Measurements from ENCODE around the gene THAP2. TPM values are rescaled to one million over a fixed set of nuclear protein-coding genes. Genes with fewer than 3 reads are reported as not detected.

THAP2 gene
- total RNA-seq (9.8 TPM), polyA plus RNA-seq (6.1 TPM)
- long read RNA-seq, donor 1, full-length matches to known transcripts = 1 of 1 reads
- long read RNA-seq, donor 1, partial matches to known transcripts = 0 of 1 reads
- long read RNA-seq, donor 1, other reads (novel, unspliced or antisense) = 0 of 1 reads
- long read RNA-seq, donor 2 = 0 reads
- long read RNA-seq, donor 3, full-length matches to known transcripts = 4 of 4 reads
- long read RNA-seq, donor 3, partial matches to known transcripts = 0 of 4 reads
- long read RNA-seq, donor 3, other reads (novel, unspliced or antisense) = 0 of 4 reads
- long read RNA-seq, donor 4, full-length matches to known transcripts = 1 of 1 reads
- long read RNA-seq, donor 4, partial matches to known transcripts = 0 of 1 reads
- long read RNA-seq, donor 4, other reads (novel, unspliced or antisense) = 0 of 1 reads
- long read RNA-seq, donor 5, full-length matches to known transcripts = 5 of 5 reads
- long read RNA-seq, donor 5, partial matches to known transcripts = 0 of 5 reads
- long read RNA-seq, donor 5, other reads (novel, unspliced or antisense) = 0 of 5 reads
- long read RNA-seq, donor 6, full-length matches to known transcripts = 1 of 1 reads
- long read RNA-seq, donor 6, partial matches to known transcripts = 0 of 1 reads
- long read RNA-seq, donor 6, other reads (novel, unspliced or antisense) = 0 of 1 reads
- long read RNA-seq, donor 7, full-length matches to known transcripts = 8 of 8 reads
- long read RNA-seq, donor 7, partial matches to known transcripts = 0 of 8 reads
- long read RNA-seq, donor 7, other reads (novel, unspliced or antisense) = 0 of 8 reads
- long read RNA-seq, donor 8 = 0 reads
- long read RNA-seq, donor 9, full-length matches to known transcripts = 3 of 3 reads
- long read RNA-seq, donor 9, partial matches to known transcripts = 0 of 3 reads
- long read RNA-seq, donor 9, other reads (novel, unspliced or antisense) = 0 of 3 reads
- long read RNA-seq, donor 10, full-length matches to known transcripts = 4 of 4 reads
- long read RNA-seq, donor 10, partial matches to known transcripts = 0 of 4 reads
- long read RNA-seq, donor 10, other reads (novel, unspliced or antisense) = 0 of 4 reads

DNA sequence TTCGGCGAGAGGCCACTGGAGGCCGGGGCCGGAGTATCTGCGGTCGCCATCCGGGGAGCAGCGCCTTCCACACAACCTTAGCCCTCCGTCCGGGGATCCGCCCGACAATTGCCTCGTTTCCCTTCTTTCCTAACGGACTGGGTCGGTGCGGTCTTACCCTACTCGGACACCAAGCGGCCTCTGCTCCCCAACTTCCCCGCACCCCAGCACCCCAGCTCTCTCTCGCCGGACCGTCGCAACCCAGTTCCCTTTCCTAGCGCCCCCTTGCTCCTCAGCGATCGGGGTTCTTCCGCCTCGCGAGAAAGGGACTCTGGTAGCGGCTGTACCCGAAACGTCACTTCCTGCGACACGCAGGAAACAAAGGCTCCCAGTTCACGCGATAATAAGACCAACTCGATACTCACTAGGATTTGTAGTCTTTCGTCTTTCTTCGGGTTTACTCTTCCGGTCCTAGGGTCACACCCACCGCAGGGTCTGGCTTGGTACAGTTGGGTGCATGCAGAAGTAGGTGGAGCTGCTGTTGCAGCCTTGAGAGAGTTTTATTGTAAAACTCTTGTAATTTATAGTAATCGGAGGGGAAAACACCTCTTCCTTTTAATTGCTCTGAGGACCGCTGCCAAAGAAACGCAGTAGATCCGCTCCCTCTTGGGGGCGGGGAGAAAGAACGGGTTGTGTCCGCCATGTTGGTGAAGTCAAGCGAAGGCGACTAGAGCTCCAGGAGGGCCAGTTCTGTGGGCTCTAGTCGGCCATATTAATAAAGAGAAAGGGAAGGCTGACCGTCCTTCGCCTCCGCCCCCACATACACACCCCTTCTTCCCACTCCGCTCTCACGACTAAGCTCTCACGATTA, at the start of gene THAP2, which contains the start of gene ZFC3H1:
Gene THAP2, plus strand, starts transcription at position 741 of the 850 bp plus-strand sequence. CDS start 209 bp downstream, outside the sequence.
Gene ZFC3H1, minus strand, starts transcription at position 288 of the 850 bp plus-strand sequence. Its CDS starts 238 bp downstream, at position 50.
- DNase-seq (ENCODE audit: low read depth in 6 of 9, low spot score in 9 of 9) = peak; percentile 94 to 100 (median 98)
- no peaks in the 10 kb centered on the region for H3K9me3 ChIP-seq (ENCODE audit: control insufficient read depth in 2 of 2, insufficient read depth in 1 of 2, low read length in 1 of 2)
- WGBS = under 1% methylated on average over 57 of the region's 57 CpGs
- H3K36me3 ChIP-seq (ENCODE audit: control insufficient read depth in 2 of 2, insufficient read depth in 2 of 2, low read length in 1 of 2) = peaks cover 0 to 10% of the 10 kb centered on the region in 2 donors
- peaks cover 5 to 7% of the 10 kb centered on the region in 2 donors for H3K4me1 ChIP-seq (ENCODE audit: control insufficient read depth in 2 of 2, insufficient read depth in 2 of 2, low read length in 2 of 2)
- H3K27ac ChIP-seq (ENCODE audit: low read depth in 1 of 2, low read length in 1 of 2) = peak within 1 kb of the TSS; percentile 97 to 99
- H3K4me3 ChIP-seq (ENCODE audit: low read length in 2 of 2) = peak within 1 kb of the TSS; percentile 78 to 86
- H3K27me3 ChIP-seq (ENCODE audit: control insufficient read depth in 2 of 2, insufficient read depth in 1 of 2, low read length in 1 of 2) = no peaks in the 10 kb centered on the region

DNA sequence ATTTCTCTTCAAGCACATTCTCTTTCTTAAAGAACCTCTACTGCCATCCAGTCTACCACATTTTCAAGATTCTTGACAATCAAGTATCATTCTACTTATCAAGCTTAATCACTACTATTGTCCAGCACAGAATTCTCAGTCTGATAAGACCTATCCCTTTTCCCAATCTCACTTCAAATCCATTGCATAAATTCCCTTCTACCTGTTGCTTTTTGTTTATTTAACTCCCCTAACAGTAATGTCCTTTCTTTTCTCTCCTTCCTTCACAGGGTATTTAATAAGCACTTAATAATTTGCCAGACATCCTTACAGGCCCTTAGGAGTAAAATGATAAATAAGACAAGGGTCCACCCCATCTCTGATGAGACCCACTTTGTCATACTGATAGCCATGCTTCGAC, 42.2 kb upstream of the THAP2 start:
- no peaks in the 10 kb centered on the region for H3K27me3 ChIP-seq (ENCODE audit: control insufficient read depth in 2 of 2, insufficient read depth in 1 of 2, low read length in 1 of 2)
- H3K9me3 ChIP-seq (ENCODE audit: control insufficient read depth in 2 of 2, insufficient read depth in 1 of 2, low read length in 1 of 2) = no peaks in the 10 kb centered on the region
- no peak for DNase-seq (ENCODE audit: low read depth in 6 of 9, low spot score in 9 of 9)
- WGBS = 98% methylated on average over 1 of the region's 1 CpG
- H3K36me3 ChIP-seq (ENCODE audit: control insufficient read depth in 2 of 2, insufficient read depth in 2 of 2, low read length in 1 of 2) = peaks cover 35 to 73% of the 10 kb centered on the region in 2 donors
- no peak overlapping the region for H3K4me3 ChIP-seq (ENCODE audit: low read length in 2 of 2)
- H3K4me1 ChIP-seq (ENCODE audit: control insufficient read depth in 2 of 2, insufficient read depth in 2 of 2, low read length in 2 of 2) = no peaks in the 10 kb centered on the region
- H3K27ac ChIP-seq (ENCODE audit: low read depth in 1 of 2, low read length in 1 of 2) = no peak overlapping the region

DNA sequence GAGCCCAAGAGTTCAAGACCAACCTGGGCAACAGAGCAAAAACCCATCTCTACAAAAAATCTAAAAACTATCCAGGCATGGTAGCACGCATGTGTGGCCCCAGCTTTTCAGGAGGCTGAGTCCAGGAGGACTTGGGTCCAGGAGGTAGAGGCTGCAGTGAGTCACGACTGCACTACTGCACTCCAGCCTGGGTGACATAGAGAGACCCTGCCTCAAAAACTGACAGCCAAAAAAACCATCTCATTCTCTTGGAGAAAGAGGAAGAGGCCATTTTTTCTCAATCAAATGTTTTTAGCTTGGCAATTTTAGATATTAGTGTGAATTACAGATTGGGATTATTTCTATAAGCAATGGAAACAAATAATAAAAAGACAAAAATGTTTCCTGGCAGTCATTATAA, 38.6 kb upstream of the THAP2 start:
- no peaks in the 10 kb centered on the region for H3K9me3 ChIP-seq (ENCODE audit: control insufficient read depth in 2 of 2, insufficient read depth in 1 of 2, low read length in 1 of 2)
- no peaks in the 10 kb centered on the region for H3K27me3 ChIP-seq (ENCODE audit: control insufficient read depth in 2 of 2, insufficient read depth in 1 of 2, low read length in 1 of 2)
- H3K36me3 ChIP-seq (ENCODE audit: control insufficient read depth in 2 of 2, insufficient read depth in 2 of 2, low read length in 1 of 2) = peaks cover 34 to 73% of the 10 kb centered on the region in 2 donors
- DNase-seq (ENCODE audit: low read depth in 6 of 9, low spot score in 9 of 9) = no peak
- WGBS = 79% methylated on average over 2 of the region's 2 CpGs
- H3K27ac ChIP-seq (ENCODE audit: low read depth in 1 of 2, low read length in 1 of 2) = no peak overlapping the region
- no peak overlapping the region for H3K4me3 ChIP-seq (ENCODE audit: low read length in 2 of 2)
- H3K4me1 ChIP-seq (ENCODE audit: control insufficient read depth in 2 of 2, insufficient read depth in 2 of 2, low read length in 2 of 2) = no peaks in the 10 kb centered on the region

DNA sequence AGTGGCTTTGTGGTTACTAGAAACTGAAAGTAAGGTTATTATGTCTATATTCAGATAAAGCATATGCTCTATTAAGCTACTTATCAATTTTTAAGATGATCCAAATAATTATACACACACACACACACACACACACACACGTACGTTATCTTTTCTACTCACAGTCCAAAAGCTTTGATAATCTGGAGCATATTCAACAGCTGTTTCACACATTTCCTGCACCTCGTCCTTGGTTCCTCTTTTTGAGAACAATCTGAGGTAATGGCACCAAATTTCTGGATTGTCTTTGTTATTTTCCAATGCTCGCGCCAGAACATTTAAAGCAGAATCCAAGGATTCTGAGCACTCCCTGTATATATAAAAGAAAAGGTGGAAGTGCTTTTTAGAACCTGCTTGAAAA, 38.0 kb upstream of the THAP2 start:
- no peak overlapping the region for H3K4me3 ChIP-seq (ENCODE audit: low read length in 2 of 2)
- DNase-seq (ENCODE audit: low read depth in 6 of 9, low spot score in 9 of 9) = no peak
- no peaks in the 10 kb centered on the region for H3K9me3 ChIP-seq (ENCODE audit: control insufficient read depth in 2 of 2, insufficient read depth in 1 of 2, low read length in 1 of 2)
- no peaks in the 10 kb centered on the region for H3K4me1 ChIP-seq (ENCODE audit: control insufficient read depth in 2 of 2, insufficient read depth in 2 of 2, low read length in 2 of 2)
- peaks cover 31 to 72% of the 10 kb centered on the region in 2 donors for H3K36me3 ChIP-seq (ENCODE audit: control insufficient read depth in 2 of 2, insufficient read depth in 2 of 2, low read length in 1 of 2)
- H3K27me3 ChIP-seq (ENCODE audit: control insufficient read depth in 2 of 2, insufficient read depth in 1 of 2, low read length in 1 of 2) = no peaks in the 10 kb centered on the region
- no peak overlapping the region for H3K27ac ChIP-seq (ENCODE audit: low read depth in 1 of 2, low read length in 1 of 2)
- 35% methylated on average over 5 of the region's 5 CpGs for WGBS

DNA sequence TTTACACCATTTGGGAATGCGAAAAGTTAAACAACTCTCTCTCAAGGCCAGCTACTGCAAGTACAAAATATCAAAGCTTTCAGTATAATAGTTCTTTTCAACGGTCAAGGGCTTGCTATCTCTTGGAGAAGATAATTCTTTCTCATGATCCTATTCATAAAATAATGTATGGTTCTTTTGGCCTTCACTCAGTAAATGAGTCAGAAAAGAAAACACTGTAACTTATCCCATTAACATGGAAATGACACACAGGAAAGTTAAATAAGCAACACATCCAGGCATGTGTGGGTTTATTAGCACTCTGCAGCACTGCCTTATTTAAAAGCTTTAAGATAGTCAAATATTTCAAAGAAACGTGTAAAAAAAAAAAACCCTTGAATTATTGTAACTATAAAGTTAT, 37.3 kb upstream of the THAP2 start:
- Histone ChIP-seq H3K27ac (ENCODE audit: low read depth in 1 of 2, low read length in 1 of 2) (no peak overlapping the region), H3K36me3 (ENCODE audit: control insufficient read depth in 2 of 2, insufficient read depth in 2 of 2, low read length in 1 of 2) (peaks cover 26 to 74% of the 10 kb centered on the region in 2 donors)
- WGBS = 80% methylated on average over 3 of the region's 3 CpGs

GRCh38 chr12:71627438-71628002, 36.6 kb upstream of the THAP2 start:
- H3K4me3 ChIP-seq (ENCODE audit: low read length in 2 of 2) = no peak overlapping the region
- no peaks in the 10 kb centered on the region for H3K27me3 ChIP-seq (ENCODE audit: control insufficient read depth in 2 of 2, insufficient read depth in 1 of 2, low read length in 1 of 2)
- 98% methylated on average over 2 of the region's 2 CpGs for WGBS
- H3K27ac ChIP-seq (ENCODE audit: low read depth in 1 of 2, low read length in 1 of 2) = no peak overlapping the region
- no peaks in the 10 kb centered on the region for H3K9me3 ChIP-seq (ENCODE audit: control insufficient read depth in 2 of 2, insufficient read depth in 1 of 2, low read length in 1 of 2)
- H3K36me3 ChIP-seq (ENCODE audit: control insufficient read depth in 2 of 2, insufficient read depth in 2 of 2, low read length in 1 of 2) = peaks cover 26 to 73% of the 10 kb centered on the region in 2 donors
- no peaks in the 10 kb centered on the region for H3K4me1 ChIP-seq (ENCODE audit: control insufficient read depth in 2 of 2, insufficient read depth in 2 of 2, low read length in 2 of 2)
- DNase-seq (ENCODE audit: low read depth in 6 of 9, low spot score in 9 of 9) = no peak

More for the DNA sequence above, 37.3 kb upstream of the THAP2 start:
- Histone ChIP-seq H3K27me3 (ENCODE audit: control insufficient read depth in 2 of 2, insufficient read depth in 1 of 2, low read length in 1 of 2) (no peaks in the 10 kb centered on the region), H3K4me3 (ENCODE audit: low read length in 2 of 2) (no peak overlapping the region), H3K9me3 (ENCODE audit: control insufficient read depth in 2 of 2, insufficient read depth in 1 of 2, low read length in 1 of 2) (no peaks in the 10 kb centered on the region), H3K4me1 (ENCODE audit: control insufficient read depth in 2 of 2, insufficient read depth in 2 of 2, low read length in 2 of 2) (no peaks in the 10 kb centered on the region)
- no peak for DNase-seq (ENCODE audit: low read depth in 6 of 9, low spot score in 9 of 9)

DNA sequence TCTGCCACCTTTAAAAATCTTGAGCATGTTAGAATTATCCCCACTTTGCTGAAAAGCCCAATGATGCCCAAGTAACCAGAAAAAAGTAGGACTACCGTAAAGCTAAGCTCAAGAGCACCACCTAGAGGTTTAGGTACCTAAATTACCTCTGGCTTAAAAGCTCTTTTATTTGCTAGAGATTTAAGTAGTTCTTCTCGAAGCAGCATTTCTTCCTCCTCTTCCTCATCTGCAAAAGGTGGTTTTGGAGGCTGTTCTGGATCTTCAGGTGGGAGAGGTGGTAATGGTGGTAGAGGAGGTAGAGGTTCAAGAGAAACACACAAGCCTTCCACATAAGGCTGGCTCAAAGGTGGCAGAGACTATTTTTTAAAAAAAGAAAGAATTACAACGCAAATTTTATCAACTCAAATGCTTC, 27.4 kb upstream of the THAP2 start:
- no peaks in the 10 kb centered on the region for H3K4me1 ChIP-seq (ENCODE audit: control insufficient read depth in 2 of 2, insufficient read depth in 2 of 2, low read length in 2 of 2)
- no peaks in the 10 kb centered on the region for H3K9me3 ChIP-seq (ENCODE audit: control insufficient read depth in 2 of 2, insufficient read depth in 1 of 2, low read length in 1 of 2)
- H3K4me3 ChIP-seq (ENCODE audit: low read length in 2 of 2) = no peak overlapping the region
- no peak overlapping the region for H3K27ac ChIP-seq (ENCODE audit: low read depth in 1 of 2, low read length in 1 of 2)
- DNase-seq (ENCODE audit: low read depth in 6 of 9, low spot score in 9 of 9) = peak; percentile 14 to 76 (median 43)
- WGBS = 43% methylated on average over 3 of the region's 3 CpGs
- peaks cover 22 to 68% of the 10 kb centered on the region in 2 donors for H3K36me3 ChIP-seq (ENCODE audit: control insufficient read depth in 2 of 2, insufficient read depth in 2 of 2, low read length in 1 of 2)
- H3K27me3 ChIP-seq (ENCODE audit: control insufficient read depth in 2 of 2, insufficient read depth in 1 of 2, low read length in 1 of 2) = no peaks in the 10 kb centered on the region

GRCh38 chr12:71638499-71638898, 25.6 kb upstream of the THAP2 start:
- Histone ChIP-seq H3K9me3 (ENCODE audit: control insufficient read depth in 2 of 2, insufficient read depth in 1 of 2, low read length in 1 of 2) (no peaks in the 10 kb centered on the region), H3K4me1 (ENCODE audit: control insufficient read depth in 2 of 2, insufficient read depth in 2 of 2, low read length in 2 of 2) (no peaks in the 10 kb centered on the region), H3K36me3 (ENCODE audit: control insufficient read depth in 2 of 2, insufficient read depth in 2 of 2, low read length in 1 of 2) (peaks cover 25 to 71% of the 10 kb centered on the region in 2 donors), H3K27ac (ENCODE audit: low read depth in 1 of 2, low read length in 1 of 2) (no peak overlapping the region), H3K27me3 (ENCODE audit: control insufficient read depth in 2 of 2, insufficient read depth in 1 of 2, low read length in 1 of 2) (no peaks in the 10 kb centered on the region), H3K4me3 (ENCODE audit: low read length in 2 of 2) (no peak overlapping the region)
- DNase-seq (ENCODE audit: low read depth in 6 of 9, low spot score in 9 of 9) = no peak

Data from thymus (tissue), 14 donors.